GM10248 (cell line): ENCODE data around the gene MMP15.
A peak's percentile ranks its signal among the peaks of the same experiment; 100 is the strongest.

Experiments used
- CTCF ChIA-PET: fragments of 300-600 bp; sonication (Branson Sonifier 250); formaldehyde crosslinking; extraction: SDS; loops from one replicate; lab custom pipeline; 2021; ENCODE audit warnings: antibody characterized with exemption; lab: Yijun Ruan, JAX
- POLR2A ChIA-PET: fragments of 350-650 bp; sonication (Branson Sonifier 250); formaldehyde crosslinking; extraction: SDS; loops from one replicate; lab custom pipeline; 2020; ENCODE audit warnings: antibody characterized with exemption; lab: Yijun Ruan, JAX
- DNase-seq: peaks from one replicate; pipeline ENCODE4 v3.0.0; 2012; ENCODE audit errors: extremely low spot score
- TF ChIP-seq, protein P1 (sequence below): IDR thresholded peaks from 2 replicates; pipeline ENCODE4 v1.5.1; 2012; ENCODE audit warnings: mild to moderate bottlenecking, low read depth; ENCODE audit errors: extremely low read depth, missing control alignments, control extremely low read depth

MMP15 gene

GRCh38 chr16:58013201-58013956 lies 12.2 kb upstream of the MMP15 start:
- DNase-seq: no peak
- CTCF ChIA-PET: interaction anchor here (0.7 to 2.0 kb wide), 4 partner anchors 10 to 114 kb away, joined by 3 to 5 read pairs (median 4); partner anchors contain the start of genes USB1 and ZNF319
- POLR2A ChIA-PET: no interaction called here
- TF ChIP-seq, protein P1, sequence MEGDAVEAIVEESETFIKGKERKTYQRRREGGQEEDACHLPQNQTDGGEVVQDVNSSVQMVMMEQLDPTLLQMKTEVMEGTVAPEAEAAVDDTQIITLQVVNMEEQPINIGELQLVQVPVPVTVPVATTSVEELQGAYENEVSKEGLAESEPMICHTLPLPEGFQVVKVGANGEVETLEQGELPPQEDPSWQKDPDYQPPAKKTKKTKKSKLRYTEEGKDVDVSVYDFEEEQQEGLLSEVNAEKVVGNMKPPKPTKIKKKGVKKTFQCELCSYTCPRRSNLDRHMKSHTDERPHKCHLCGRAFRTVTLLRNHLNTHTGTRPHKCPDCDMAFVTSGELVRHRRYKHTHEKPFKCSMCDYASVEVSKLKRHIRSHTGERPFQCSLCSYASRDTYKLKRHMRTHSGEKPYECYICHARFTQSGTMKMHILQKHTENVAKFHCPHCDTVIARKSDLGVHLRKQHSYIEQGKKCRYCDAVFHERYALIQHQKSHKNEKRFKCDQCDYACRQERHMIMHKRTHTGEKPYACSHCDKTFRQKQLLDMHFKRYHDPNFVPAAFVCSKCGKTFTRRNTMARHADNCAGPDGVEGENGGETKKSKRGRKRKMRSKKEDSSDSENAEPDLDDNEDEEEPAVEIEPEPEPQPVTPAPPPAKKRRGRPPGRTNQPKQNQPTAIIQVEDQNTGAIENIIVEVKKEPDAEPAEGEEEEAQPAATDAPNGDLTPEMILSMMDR: no peak

DNA sequence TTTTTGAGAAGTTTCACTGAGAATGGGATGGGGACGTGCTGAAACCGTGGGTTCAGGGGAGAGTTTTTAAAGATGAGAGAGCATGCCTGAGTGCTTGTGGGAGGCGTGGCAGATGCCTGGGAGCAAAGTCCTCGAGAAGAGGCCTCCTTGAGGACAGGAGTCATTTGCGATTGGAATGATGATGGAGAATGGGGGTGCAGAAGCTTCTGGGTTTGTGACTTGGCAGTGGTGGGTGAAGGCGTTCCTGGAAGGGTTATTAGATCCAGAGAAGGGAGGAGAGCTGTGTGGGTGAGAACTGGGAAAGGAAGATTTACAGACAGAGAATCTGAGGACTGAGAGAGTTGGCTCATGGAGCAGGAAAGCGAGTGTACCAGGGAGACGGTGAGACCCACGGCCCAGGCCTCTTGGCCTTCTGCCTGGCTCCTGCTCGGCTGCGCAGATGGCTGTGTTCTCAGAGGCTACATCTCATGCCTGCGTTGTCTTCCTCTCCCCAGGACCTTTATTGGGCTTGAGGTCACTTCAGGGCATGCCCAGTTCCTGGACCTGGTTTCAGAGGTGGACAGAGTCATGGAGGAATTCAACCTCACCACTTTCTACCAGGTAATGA lies 8.6 kb upstream of the MMP15 start:
- ChIA-PET POLR2A (interaction anchor here (0.7 kb wide), 1 partner anchor 369 kb away, joined by 3 read pairs; no protein-coding TSS in a partner anchor), CTCF (interaction anchor here (0.9 to 1.0 kb wide), 2 partner anchors 12 to 179 kb away, joined by 3 read pairs; no protein-coding TSS in a partner anchor)
- TF ChIP-seq, protein P1: no peak
- DNase-seq: no peak

DNA sequence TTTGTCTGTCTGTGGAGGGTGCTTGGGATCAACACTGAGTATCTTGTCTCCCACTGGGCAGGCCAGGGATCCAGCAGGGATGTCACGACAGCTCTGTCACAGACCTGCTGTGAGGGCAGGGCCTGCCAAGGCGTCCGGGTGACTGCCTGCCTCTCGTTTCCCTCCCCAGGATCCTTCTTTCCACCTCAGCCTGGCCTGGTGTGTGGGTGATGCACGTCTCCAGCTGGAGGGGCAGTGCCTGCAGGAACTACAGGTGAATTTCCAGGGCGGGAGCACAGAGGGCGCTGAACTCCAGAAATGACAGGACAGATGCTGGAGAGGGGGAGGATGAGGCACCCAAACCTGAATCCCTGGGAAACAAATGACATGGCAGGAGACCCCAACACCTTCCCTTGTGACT lies 6.8 kb upstream of the MMP15 start:
- CTCF ChIA-PET: interaction anchor here (0.9 to 3.0 kb wide), 6 partner anchors 8 to 178 kb away, joined by 3 to 11 read pairs (median 4); no protein-coding TSS in a partner anchor
- TF ChIP-seq, protein P1: no peak
- DNase-seq: no peak
- POLR2A ChIA-PET: no interaction called here

DNA sequence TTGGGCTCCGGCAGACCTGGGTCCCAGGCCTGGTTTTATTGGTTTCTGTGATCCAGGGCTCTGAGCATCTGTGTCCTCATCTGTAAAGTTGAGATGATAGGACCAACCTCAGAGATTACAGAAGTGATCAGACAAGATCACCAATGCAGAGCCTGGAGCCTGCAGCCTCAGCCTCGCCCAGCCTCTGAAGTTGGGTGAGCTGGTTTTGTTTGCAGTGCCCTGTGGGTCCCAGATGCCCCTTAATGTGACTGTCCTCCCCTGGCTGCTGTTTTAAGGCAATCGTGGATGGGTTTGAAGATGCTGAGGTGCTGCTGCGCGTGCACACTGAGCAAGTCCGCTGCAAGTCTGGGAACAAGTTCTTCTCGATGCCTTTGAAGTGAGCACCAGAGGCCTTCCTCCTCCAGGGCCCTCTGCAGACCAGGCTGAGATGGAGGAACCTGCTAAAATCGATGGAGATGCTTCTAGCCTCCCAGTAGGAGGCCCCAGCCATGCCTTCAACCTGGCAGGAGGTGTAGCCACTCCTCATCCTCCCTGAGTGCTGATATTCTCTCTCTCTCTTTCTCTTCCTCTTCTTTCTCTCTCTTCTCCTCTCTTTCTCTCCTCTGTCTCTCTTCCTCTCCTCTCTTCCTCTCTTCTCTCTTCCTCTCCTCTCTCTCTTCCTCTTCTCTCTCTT lies 5.6 kb upstream of the MMP15 start:
- CTCF ChIA-PET: interaction anchor here (0.9 to 3.0 kb wide), 6 partner anchors 8 to 177 kb away, joined by 3 to 11 read pairs (median 4); no protein-coding TSS in a partner anchor
- no peak for DNase-seq
- TF ChIP-seq, protein P1: no peak
- POLR2A ChIA-PET: no interaction called here

- TF ChIP-seq, protein P1: peak; percentile 89
- ChIA-PET CTCF (interaction anchor here (0.8 to 1.0 kb wide), 4 partner anchors 10 to 284 kb away, joined by 3 to 4 read pairs (median 4); no protein-coding TSS in a partner anchor), POLR2A (no interaction called here)
- DNase-seq: peak; percentile 74
Observed at GRCh38 chr16:58020628-58021521, 4.7 kb upstream of the MMP15 start.
